HepG2 (cell line): ENCODE results near the gene STS. TPM values are rescaled to one million over a fixed set of nuclear protein-coding genes. Genes with fewer than 3 reads are reported as not detected.
A peak's percentile ranks its signal among the peaks of the same experiment; 100 is the strongest.

Source experiments
- AHDC1 ChIP-seq: sonication (generic); formaldehyde crosslinking; IDR thresholded peaks from 2 replicates; pipeline ENCODE4 v1.5.1; 2020; ENCODE audit warnings: mild to moderate bottlenecking, missing genetic modification reagents, borderline replicate concordance
- BHLHE40 ChIP-seq: IDR thresholded peaks from 2 replicates; pipeline ENCODE4 v1.6.1; 2011; ENCODE audit warnings: low read length, improper control_type of control experiment
- FOXJ3 ChIP-seq: sonication (generic); formaldehyde crosslinking; IDR thresholded peaks from 2 replicates; pipeline ENCODE4 v1.4.0; 2020; ENCODE audit warnings: missing genetic modification reagents, mild to moderate bottlenecking, borderline replicate concordance
- FOXM1 ChIP-seq: sonication (generic); formaldehyde crosslinking; IDR thresholded peaks from 2 replicates; pipeline ENCODE4 v1.5.0; 2020; ENCODE audit warnings: missing genetic modification reagents
- HNF4G ChIP-seq, 2 experiments: sonication (generic) in 1 of 2; formaldehyde crosslinking in 1 of 2; IDR thresholded peaks; 2 replicates each; pipeline versions ENCODE4 v1.4.0 to v1.6.1; 2011 to 2020; ENCODE audit warnings: borderline replicate concordance in 2 of 2, low read depth in 2 of 2, mild to moderate bottlenecking in 2 of 2, low read length in 1 of 2, missing genetic modification reagents in 1 of 2, moderate library complexity in 1 of 2
- HNRNPLL ChIP-seq: fragments of 200-400 bp; formaldehyde crosslinking; IDR thresholded peaks from 2 replicates; pipeline ENCODE4 v1.6.1; 2017; ENCODE audit warnings: mild to moderate bottlenecking, low read depth, low read length; ENCODE audit not compliant: poor library complexity, severe bottlenecking
- NR3C1 ChIP-seq: sonication (generic); formaldehyde crosslinking; IDR thresholded peaks from 2 replicates; pipeline ENCODE4 v1.4.0; 2020; ENCODE audit warnings: missing genetic modification reagents
- NRL ChIP-seq: sonication (generic); formaldehyde crosslinking; IDR thresholded peaks from 2 replicates; pipeline ENCODE4 v1.5.0; 2020; ENCODE audit warnings: missing genetic modification reagents, mild to moderate bottlenecking, moderate library complexity, borderline replicate concordance
- PPARG ChIP-seq: conservative IDR thresholded peaks from 2 replicates; pipeline ENCODE4 v1.6.1; 2016; ENCODE audit warnings: missing biosample characterization, missing genetic modification reagents
- RARG ChIP-seq: sonication (generic); formaldehyde crosslinking; IDR thresholded peaks from 2 replicates; pipeline ENCODE4 v1.4.0; 2020; ENCODE audit warnings: low read depth, mild to moderate bottlenecking, missing genetic modification reagents
- SRF ChIP-seq: IDR thresholded peaks from 2 replicates; pipeline ENCODE4 v1.6.1; 2011; ENCODE audit warnings: mild to moderate bottlenecking, low read depth, low read length, moderate library complexity
- ZBTB7B ChIP-seq: sonication (generic); formaldehyde crosslinking; IDR thresholded peaks from 2 replicates; pipeline ENCODE4 v1.4.0; 2020; ENCODE audit warnings: missing genetic modification reagents
- ZMYM2 ChIP-seq: sonication (generic); formaldehyde crosslinking; IDR thresholded peaks from 2 replicates; pipeline ENCODE4 v1.8.0; 2022; ENCODE audit warnings: mild to moderate bottlenecking, missing genetic modification reagents
- ZNF121 ChIP-seq: sonication (generic); formaldehyde crosslinking; IDR thresholded peaks from 2 replicates; pipeline ENCODE4 v1.5.0; 2020; ENCODE audit warnings: mild to moderate bottlenecking, missing genetic modification reagents
- ZNF160 ChIP-seq: sonication (generic); formaldehyde crosslinking; IDR thresholded peaks from 2 replicates; pipeline ENCODE4 v1.8.0; 2022; ENCODE audit warnings: mild to moderate bottlenecking, inconsistent platforms, missing genetic modification reagents
- ZNF24 ChIP-seq: fragments of 450-650 bp; IDR thresholded peaks from 2 replicates; pipeline ENCODE4 v1.6.1; 2017; ENCODE audit warnings: antibody characterized with exemption, mild to moderate bottlenecking
- ZNF496 ChIP-seq: sonication (generic); formaldehyde crosslinking; IDR thresholded peaks from 2 replicates; pipeline ENCODE4 v1.8.1; 2023; ENCODE audit warnings: mild to moderate bottlenecking, moderate library complexity, missing genetic modification reagents; ENCODE audit not compliant: insufficient replicate concordance
- ZNF562 ChIP-seq: sonication (generic); formaldehyde crosslinking; IDR thresholded peaks from 2 replicates; pipeline ENCODE4 v1.8.0; 2022; ENCODE audit warnings: missing genetic modification reagents, borderline replicate concordance
- ZNF800 ChIP-seq: sonication (generic); formaldehyde crosslinking; IDR thresholded peaks from 2 replicates; pipeline ENCODE4 v1.4.0; 2020; ENCODE audit warnings: missing genetic modification reagents
- polyA plus RNA-seq, 8 experiments: library from polyadenylated mRNA; depleted of rRNA in 3 of 8; stranded (reverse) in 7 of 8; unstranded in 1 of 8; fragments of >200 nt; fragmentation: Illumina TruSeq in 4 of 8; extraction: Trizol in 4 of 8; gene quantifications; 2 replicates each; pipeline versions ENCODE4 v1.2.1 to v1.2.3, GENCODE V29; 2011 to 2016; ENCODE audit warnings: low read depth in 4 of 8, missing spikeins in 1 of 8, mixed read lengths in 1 of 8; ENCODE audit not compliant: insufficient read depth in 1 of 8
- total RNA-seq, 5 experiments: library from RNA; depleted of rRNA; stranded (reverse); fragments of >200 nt; fragmentation: Illumina TruSeq; extraction: Trizol; gene quantifications; 2 replicates each; pipeline ENCODE4 v1.2.3, GENCODE V29; 2016; ENCODE audit warnings: low read depth in 1 of 5
- TF ChIP-seq, protein P1 (sequence below): sonication (generic); formaldehyde crosslinking; IDR thresholded peaks from 2 replicates; pipeline ENCODE4 v1.4.0; 2020; ENCODE audit warnings: missing genetic modification reagents

STS gene
- total and polyA plus RNA-seq, 2 of the 13 experiments (the other 11 are each of a cell fraction or from before 2014, with no cell fraction given) = 0.87 to 1.5 TPM

DNA sequence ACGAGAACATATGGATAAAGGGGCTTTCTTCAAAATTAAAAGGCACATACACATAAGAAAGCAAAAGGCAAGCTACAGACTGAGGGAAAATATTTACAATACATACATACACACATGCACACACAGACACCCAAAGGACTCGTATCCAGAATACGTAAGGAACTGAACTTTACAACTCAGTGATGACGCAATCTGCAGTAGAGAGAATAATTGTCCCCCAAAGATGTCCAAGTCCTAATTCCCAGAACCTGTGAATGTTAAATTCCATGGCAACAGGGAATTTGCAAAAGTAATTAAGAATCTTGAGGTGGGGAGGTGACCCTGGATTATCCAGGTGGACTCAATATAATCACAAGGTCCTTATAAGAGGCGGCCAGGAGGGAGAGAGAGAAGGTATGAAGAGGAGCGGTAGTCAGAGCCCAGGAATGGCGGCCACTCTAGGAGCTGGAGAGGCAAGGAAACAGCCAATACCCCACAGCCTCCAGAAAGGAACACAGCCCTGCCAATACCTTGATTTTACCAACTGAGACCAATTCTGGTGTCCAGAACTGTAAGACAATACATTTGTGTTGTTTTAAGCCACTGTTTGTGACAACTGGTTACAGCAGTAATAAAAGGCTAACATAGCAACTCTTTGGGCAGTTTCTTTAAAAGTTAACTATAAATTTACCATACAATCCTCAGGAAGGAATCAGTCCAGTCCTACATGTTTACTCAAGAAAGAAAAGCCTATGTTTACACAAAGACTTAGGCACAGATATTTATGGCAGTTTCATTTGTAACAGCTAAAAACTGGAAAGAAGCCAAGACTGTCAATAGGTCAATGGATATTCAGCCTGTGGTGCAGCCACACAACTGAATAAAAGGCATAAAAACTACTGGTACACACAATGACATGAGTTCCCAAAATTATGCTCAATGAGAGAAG, 27.3 kb upstream of the STS start (continued):
- TF ChIP-seq ZNF496 (CRISPR knock-in tag) = no peak
- no peak for TF ChIP-seq NR3C1 (CRISPR knock-in tag)
- no peak for TF ChIP-seq ZMYM2 (CRISPR knock-in tag)
- no peak for TF ChIP-seq ZNF24
- no peak for TF ChIP-seq ZNF160 (CRISPR knock-in tag)
- TF ChIP-seq NRL (CRISPR knock-in tag) = no peak
- no peak for TF ChIP-seq FOXM1
- no peak for TF ChIP-seq HNF4G (IDR thresholded peaks at IDR 0.05; ENCODE audit: borderline replicate concordance, low read depth, low read length)
- no peak for TF ChIP-seq HNF4G (CRISPR knock-in tag; IDR thresholded peaks at IDR 0.05; ENCODE audit: borderline replicate concordance, low read depth)
- no peak for TF ChIP-seq ZNF121 (CRISPR knock-in tag)
- TF ChIP-seq, protein P1, sequence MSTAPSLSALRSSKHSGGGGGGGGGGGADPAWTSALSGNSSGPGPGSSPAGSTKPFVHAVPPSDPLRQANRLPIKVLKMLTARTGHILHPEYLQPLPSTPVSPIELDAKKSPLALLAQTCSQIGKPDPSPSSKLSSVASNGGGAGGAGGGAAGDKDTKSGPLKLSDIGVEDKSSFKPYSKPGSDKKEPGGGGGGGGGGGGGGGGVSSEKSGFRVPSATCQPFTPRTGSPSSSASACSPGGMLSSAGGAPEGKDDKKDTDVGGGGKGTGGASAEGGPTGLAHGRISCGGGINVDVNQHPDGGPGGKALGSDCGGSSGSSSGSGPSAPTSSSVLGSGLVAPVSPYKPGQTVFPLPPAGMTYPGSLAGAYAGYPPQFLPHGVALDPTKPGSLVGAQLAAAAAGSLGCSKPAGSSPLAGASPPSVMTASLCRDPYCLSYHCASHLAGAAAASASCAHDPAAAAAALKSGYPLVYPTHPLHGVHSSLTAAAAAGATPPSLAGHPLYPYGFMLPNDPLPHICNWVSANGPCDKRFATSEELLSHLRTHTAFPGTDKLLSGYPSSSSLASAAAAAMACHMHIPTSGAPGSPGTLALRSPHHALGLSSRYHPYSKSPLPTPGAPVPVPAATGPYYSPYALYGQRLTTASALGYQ = no peak
- no peak for TF ChIP-seq SRF
- TF ChIP-seq ZBTB7B (CRISPR knock-in tag) = no peak
- peak; percentile 95 for TF ChIP-seq PPARG (CRISPR knock-in tag)
- peak; percentile 57; the same call in 1 of the 2 replicates for TF ChIP-seq AHDC1 (CRISPR knock-in tag)
- TF ChIP-seq RARG (CRISPR knock-in tag) = no peak
- TF ChIP-seq ZNF800 (CRISPR knock-in tag) = no peak
- TF ChIP-seq ZNF562 = no peak
- no peak for TF ChIP-seq BHLHE40
- TF ChIP-seq FOXJ3 (CRISPR knock-in tag) = 0 out of 2 replicates have a peak, but pooled peaks have one; percentile 29
- TF ChIP-seq HNRNPLL = no peak
